ENCODE measurements around the gene ANGPTL8. TPM values are rescaled to one million over a fixed set of nuclear protein-coding genes. Genes with fewer than 3 reads are reported as not detected.

The ANGPTL8 gene
- total and polyA plus RNA-seq, 2 experiments from 2014 or later, result not detected

DNA sequence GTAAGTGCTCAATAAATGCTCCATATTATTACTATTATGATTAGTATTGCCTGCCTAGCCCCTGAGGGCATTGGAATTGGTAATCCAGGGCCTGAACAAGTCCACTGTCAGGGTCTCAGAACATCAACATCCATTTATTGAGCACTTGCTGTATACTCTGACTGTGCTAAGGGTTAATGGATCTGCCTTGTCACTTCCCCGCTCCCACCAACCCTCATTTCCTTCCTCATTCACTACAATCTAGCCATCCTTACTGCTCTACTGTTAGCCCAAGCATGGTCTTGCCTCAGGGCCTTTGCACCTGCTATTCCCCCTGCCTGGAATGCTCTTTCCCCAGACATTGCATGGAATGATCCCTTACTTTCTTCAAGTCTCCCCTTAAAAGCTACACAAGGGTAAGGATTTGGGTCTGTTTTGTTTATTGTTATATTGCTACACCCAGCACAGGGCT, 12.7 kb upstream of the ANGPTL8 start (continued):
- TF ChIP-seq NANOG (IDR thresholded peaks at IDR 0.05; ENCODE audit: borderline replicate concordance) (no peak), ZNF331 (CRISPR knock-in tag; IDR thresholded peaks at IDR 0.05; ENCODE audit: low read depth) (no peak), EZH2 (IDR thresholded peaks at IDR 0.05; ENCODE audit: low read depth, unreplicated experiment) (no peak), JUNB (IDR thresholded peaks at IDR 0.05; ENCODE audit: unreplicated experiment) (no peak)
- TF ChIP-seq, protein P1, sequence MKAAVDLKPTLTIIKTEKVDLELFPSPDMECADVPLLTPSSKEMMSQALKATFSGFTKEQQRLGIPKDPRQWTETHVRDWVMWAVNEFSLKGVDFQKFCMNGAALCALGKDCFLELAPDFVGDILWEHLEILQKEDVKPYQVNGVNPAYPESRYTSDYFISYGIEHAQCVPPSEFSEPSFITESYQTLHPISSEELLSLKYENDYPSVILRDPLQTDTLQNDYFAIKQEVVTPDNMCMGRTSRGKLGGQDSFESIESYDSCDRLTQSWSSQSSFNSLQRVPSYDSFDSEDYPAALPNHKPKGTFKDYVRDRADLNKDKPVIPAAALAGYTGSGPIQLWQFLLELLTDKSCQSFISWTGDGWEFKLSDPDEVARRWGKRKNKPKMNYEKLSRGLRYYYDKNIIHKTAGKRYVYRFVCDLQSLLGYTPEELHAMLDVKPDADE (IDR thresholded peaks at IDR 0.05), result no peak
- TF ChIP-seq, protein P2, sequence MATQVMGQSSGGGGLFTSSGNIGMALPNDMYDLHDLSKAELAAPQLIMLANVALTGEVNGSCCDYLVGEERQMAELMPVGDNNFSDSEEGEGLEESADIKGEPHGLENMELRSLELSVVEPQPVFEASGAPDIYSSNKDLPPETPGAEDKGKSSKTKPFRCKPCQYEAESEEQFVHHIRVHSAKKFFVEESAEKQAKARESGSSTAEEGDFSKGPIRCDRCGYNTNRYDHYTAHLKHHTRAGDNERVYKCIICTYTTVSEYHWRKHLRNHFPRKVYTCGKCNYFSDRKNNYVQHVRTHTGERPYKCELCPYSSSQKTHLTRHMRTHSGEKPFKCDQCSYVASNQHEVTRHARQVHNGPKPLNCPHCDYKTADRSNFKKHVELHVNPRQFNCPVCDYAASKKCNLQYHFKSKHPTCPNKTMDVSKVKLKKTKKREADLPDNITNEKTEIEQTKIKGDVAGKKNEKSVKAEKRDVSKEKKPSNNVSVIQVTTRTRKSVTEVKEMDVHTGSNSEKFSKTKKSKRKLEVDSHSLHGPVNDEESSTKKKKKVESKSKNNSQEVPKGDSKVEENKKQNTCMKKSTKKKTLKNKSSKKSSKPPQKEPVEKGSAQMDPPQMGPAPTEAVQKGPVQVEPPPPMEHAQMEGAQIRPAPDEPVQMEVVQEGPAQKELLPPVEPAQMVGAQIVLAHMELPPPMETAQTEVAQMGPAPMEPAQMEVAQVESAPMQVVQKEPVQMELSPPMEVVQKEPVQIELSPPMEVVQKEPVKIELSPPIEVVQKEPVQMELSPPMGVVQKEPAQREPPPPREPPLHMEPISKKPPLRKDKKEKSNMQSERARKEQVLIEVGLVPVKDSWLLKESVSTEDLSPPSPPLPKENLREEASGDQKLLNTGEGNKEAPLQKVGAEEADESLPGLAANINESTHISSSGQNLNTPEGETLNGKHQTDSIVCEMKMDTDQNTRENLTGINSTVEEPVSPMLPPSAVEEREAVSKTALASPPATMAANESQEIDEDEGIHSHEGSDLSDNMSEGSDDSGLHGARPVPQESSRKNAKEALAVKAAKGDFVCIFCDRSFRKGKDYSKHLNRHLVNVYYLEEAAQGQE (IDR thresholded peaks at IDR 0.05; ENCODE audit: unreplicated experiment), result no peak

DNA sequence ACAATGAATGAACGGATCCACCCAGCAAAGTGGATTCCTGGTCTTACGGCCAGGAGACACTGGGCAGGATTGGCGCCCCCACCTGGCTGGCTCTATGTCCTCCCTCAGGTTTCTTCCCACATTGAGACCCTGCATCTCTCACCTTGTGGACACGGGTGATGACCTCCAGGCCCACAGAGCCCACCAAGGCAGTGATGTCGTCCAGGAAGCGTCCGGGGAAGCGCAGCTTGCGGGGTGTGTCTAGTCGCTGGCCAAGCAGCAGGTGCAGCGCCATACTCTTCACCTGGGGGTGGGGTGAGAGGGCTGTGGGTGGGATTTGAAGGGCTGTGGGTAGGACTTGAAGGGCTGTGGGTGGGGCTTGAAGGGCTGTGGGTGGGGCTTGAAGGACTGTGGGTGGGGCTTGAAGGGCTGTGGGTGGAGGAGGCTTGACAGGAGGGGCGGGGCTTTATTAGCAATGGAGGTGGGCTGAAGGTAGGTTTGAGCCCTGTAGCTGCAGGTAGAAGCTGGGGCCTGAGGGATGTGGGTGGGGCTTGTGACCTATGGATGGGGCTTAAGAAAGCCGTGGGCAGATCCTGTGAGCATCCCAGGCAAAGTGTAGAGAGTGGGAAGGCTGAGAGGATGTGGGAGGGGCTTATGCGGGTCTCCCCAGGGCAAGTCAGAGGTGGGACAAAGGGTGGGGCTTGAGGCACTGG, 12.1 kb upstream of the ANGPTL8 start:
- DNase-seq (ENCODE audit: low spot score), result peak; percentile 95
- Mint-ChIP-seq H3K36me3 (ENCODE audit: low read depth) (peaks cover 29% of the 10 kb centered on the region), H3K27me3 (ENCODE audit: insufficient read depth, low read depth, poor library complexity) (peaks cover 13% of the 10 kb centered on the region), H3K27ac (no peak overlapping the region), H3K9me3 (no peaks in the 10 kb centered on the region; the same call in 1 of the 3 replicates), H3K4me3 (no peak overlapping the region), H3K4me1 (peaks cover 5% of the 10 kb centered on the region; the same call in 1 of the 3 replicates)
- 0 out of 2 replicates have a peak, but pooled peaks cover 3% of the 10 kb centered on the region for H3K4me1 ChIP-seq (ENCODE audit: insufficient read depth)
- H3K79me2 ChIP-seq (replicated peaks; ENCODE audit: insufficient read depth), result no peaks in the 10 kb centered on the region
- no peak overlapping the region for H3K27ac ChIP-seq (ENCODE audit: low read depth)
- TF ChIP-seq, protein P3, sequence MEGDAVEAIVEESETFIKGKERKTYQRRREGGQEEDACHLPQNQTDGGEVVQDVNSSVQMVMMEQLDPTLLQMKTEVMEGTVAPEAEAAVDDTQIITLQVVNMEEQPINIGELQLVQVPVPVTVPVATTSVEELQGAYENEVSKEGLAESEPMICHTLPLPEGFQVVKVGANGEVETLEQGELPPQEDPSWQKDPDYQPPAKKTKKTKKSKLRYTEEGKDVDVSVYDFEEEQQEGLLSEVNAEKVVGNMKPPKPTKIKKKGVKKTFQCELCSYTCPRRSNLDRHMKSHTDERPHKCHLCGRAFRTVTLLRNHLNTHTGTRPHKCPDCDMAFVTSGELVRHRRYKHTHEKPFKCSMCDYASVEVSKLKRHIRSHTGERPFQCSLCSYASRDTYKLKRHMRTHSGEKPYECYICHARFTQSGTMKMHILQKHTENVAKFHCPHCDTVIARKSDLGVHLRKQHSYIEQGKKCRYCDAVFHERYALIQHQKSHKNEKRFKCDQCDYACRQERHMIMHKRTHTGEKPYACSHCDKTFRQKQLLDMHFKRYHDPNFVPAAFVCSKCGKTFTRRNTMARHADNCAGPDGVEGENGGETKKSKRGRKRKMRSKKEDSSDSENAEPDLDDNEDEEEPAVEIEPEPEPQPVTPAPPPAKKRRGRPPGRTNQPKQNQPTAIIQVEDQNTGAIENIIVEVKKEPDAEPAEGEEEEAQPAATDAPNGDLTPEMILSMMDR (conservative IDR thresholded peaks at IDR 0.05; ENCODE audit: low read depth in 2 of 2), result peak; percentile 81 to 86
- no peak for TF ChIP-seq EZH2 (IDR thresholded peaks at IDR 0.05; ENCODE audit: low read depth, unreplicated experiment)
- peak; percentile 93 for ATAC-seq
- H3K4me3 ChIP-seq, result no peak overlapping the region
- H3F3A ChIP-seq (replicated peaks; ENCODE audit: low read depth), result peaks cover 7% of the 10 kb centered on the region
- no peak overlapping the region for H3K4me2 ChIP-seq
- H3K27me3 ChIP-seq (ENCODE audit: insufficient read depth), result no peaks in the 10 kb centered on the region
- no peaks in the 10 kb centered on the region for H3K36me3 ChIP-seq (ENCODE audit: insufficient read depth)
- no peak overlapping the region for H2AFZ ChIP-seq
- H4K20me1 ChIP-seq (replicated peaks; ENCODE audit: insufficient read depth), result no peaks in the 10 kb centered on the region; the same call in 1 of the 2 replicates
- no peaks in the 10 kb centered on the region for H3K9me2 ChIP-seq (ENCODE audit: insufficient read depth)
